ENCODE measurements around the gene CD58.

- TF ChIP-seq POLR2AphosphoS5 (IDR thresholded peaks at IDR 0.05) (no peak), POLR2A (IDR thresholded peaks at IDR 0.05) (no peak), CTCF (IDR thresholded peaks at IDR 0.05) (no peak)
Measured at GRCh38 chr1:116491700-116492357, 79.0 kb downstream of the CD58 start.

Data from transverse colon (tissue), 4 donors.